ENCODE data around the gene HTT. TPM values are rescaled to one million over a fixed set of nuclear protein-coding genes. Genes with fewer than 3 reads are reported as not detected.

Gene HTT
- total RNA-seq, 1 experiment from 2014 or later, result 85.4 TPM

DNA sequence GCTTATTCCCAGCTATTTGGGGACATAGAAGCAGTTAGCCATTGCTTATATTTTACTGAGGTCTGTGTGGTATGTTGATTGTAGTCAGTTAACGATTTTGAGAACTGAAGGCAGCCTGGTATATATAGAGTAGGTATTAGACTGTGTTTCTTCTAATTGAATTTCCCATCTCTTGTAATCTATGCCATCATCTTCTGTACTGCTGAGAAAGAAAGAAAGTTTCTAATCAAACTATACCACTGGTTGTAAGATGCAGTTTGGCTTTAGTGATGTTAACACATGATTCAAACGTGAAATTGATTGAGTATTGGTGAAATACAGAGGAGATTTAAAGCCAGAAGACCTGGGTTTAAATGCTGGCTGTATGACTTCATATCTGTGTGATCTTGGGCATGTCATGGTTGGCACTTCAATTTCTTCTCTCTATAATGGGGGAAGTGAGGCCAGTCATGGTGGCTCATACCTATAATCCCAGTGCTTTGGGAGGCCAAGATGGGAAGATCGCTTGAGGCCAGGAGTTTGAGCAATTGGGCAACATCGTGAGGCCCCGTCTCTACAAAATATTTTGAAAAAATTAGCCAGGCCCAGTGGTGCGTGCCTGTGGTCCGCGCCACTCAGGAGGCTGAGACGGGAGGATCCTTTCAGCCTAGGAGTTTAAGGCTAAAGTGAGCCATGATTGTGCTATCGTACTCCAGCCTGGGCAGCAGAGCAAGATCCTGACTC lies 11.6 kb downstream of the HTT start (continued):
- TF ChIP-seq, protein P1, sequence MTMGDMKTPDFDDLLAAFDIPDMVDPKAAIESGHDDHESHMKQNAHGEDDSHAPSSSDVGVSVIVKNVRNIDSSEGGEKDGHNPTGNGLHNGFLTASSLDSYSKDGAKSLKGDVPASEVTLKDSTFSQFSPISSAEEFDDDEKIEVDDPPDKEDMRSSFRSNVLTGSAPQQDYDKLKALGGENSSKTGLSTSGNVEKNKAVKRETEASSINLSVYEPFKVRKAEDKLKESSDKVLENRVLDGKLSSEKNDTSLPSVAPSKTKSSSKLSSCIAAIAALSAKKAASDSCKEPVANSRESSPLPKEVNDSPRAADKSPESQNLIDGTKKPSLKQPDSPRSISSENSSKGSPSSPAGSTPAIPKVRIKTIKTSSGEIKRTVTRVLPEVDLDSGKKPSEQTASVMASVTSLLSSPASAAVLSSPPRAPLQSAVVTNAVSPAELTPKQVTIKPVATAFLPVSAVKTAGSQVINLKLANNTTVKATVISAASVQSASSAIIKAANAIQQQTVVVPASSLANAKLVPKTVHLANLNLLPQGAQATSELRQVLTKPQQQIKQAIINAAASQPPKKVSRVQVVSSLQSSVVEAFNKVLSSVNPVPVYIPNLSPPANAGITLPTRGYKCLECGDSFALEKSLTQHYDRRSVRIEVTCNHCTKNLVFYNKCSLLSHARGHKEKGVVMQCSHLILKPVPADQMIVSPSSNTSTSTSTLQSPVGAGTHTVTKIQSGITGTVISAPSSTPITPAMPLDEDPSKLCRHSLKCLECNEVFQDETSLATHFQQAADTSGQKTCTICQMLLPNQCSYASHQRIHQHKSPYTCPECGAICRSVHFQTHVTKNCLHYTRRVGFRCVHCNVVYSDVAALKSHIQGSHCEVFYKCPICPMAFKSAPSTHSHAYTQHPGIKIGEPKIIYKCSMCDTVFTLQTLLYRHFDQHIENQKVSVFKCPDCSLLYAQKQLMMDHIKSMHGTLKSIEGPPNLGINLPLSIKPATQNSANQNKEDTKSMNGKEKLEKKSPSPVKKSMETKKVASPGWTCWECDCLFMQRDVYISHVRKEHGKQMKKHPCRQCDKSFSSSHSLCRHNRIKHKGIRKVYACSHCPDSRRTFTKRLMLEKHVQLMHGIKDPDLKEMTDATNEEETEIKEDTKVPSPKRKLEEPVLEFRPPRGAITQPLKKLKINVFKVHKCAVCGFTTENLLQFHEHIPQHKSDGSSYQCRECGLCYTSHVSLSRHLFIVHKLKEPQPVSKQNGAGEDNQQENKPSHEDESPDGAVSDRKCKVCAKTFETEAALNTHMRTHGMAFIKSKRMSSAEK (CRISPR knock-in tag; IDR thresholded peaks at IDR 0.05; ENCODE audit: borderline replicate concordance), result no peak
- TF ChIP-seq CBFB (CRISPR knock-in tag; IDR thresholded peaks at IDR 0.05; ENCODE audit: low read depth), result no peak
- TF ChIP-seq, protein P2, sequence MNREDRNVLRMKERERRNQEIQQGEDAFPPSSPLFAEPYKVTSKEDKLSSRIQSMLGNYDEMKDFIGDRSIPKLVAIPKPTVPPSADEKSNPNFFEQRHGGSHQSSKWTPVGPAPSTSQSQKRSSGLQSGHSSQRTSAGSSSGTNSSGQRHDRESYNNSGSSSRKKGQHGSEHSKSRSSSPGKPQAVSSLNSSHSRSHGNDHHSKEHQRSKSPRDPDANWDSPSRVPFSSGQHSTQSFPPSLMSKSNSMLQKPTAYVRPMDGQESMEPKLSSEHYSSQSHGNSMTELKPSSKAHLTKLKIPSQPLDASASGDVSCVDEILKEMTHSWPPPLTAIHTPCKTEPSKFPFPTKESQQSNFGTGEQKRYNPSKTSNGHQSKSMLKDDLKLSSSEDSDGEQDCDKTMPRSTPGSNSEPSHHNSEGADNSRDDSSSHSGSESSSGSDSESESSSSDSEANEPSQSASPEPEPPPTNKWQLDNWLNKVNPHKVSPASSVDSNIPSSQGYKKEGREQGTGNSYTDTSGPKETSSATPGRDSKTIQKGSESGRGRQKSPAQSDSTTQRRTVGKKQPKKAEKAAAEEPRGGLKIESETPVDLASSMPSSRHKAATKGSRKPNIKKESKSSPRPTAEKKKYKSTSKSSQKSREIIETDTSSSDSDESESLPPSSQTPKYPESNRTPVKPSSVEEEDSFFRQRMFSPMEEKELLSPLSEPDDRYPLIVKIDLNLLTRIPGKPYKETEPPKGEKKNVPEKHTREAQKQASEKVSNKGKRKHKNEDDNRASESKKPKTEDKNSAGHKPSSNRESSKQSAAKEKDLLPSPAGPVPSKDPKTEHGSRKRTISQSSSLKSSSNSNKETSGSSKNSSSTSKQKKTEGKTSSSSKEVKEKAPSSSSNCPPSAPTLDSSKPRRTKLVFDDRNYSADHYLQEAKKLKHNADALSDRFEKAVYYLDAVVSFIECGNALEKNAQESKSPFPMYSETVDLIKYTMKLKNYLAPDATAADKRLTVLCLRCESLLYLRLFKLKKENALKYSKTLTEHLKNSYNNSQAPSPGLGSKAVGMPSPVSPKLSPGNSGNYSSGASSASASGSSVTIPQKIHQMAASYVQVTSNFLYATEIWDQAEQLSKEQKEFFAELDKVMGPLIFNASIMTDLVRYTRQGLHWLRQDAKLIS (CRISPR knock-in tag; IDR thresholded peaks at IDR 0.05; ENCODE audit: borderline replicate concordance), result no peak
- TF ChIP-seq, protein P3, sequence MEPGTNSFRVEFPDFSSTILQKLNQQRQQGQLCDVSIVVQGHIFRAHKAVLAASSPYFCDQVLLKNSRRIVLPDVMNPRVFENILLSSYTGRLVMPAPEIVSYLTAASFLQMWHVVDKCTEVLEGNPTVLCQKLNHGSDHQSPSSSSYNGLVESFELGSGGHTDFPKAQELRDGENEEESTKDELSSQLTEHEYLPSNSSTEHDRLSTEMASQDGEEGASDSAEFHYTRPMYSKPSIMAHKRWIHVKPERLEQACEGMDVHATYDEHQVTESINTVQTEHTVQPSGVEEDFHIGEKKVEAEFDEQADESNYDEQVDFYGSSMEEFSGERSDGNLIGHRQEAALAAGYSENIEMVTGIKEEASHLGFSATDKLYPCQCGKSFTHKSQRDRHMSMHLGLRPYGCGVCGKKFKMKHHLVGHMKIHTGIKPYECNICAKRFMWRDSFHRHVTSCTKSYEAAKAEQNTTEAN (CRISPR knock-in tag; IDR thresholded peaks at IDR 0.05), result no peak
- TF ChIP-seq, protein P4, sequence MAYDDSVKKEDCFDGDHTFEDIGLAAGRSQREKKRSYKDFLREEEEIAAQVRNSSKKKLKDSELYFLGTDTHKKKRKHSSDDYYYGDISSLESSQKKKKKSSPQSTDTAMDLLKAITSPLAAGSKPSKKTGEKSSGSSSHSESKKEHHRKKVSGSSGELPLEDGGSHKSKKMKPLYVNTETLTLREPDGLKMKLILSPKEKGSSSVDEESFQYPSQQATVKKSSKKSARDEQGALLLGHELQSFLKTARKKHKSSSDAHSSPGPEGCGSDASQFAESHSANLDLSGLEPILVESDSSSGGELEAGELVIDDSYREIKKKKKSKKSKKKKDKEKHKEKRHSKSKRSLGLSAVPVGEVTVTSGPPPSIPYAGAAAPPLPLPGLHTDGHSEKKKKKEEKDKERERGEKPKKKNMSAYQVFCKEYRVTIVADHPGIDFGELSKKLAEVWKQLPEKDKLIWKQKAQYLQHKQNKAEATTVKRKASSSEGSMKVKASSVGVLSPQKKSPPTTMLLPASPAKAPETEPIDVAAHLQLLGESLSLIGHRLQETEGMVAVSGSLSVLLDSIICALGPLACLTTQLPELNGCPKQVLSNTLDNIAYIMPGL (CRISPR knock-in tag; IDR thresholded peaks at IDR 0.05), result no peak
- TF ChIP-seq JAZF1 (CRISPR knock-in tag; IDR thresholded peaks at IDR 0.05), result no peak

DNA sequence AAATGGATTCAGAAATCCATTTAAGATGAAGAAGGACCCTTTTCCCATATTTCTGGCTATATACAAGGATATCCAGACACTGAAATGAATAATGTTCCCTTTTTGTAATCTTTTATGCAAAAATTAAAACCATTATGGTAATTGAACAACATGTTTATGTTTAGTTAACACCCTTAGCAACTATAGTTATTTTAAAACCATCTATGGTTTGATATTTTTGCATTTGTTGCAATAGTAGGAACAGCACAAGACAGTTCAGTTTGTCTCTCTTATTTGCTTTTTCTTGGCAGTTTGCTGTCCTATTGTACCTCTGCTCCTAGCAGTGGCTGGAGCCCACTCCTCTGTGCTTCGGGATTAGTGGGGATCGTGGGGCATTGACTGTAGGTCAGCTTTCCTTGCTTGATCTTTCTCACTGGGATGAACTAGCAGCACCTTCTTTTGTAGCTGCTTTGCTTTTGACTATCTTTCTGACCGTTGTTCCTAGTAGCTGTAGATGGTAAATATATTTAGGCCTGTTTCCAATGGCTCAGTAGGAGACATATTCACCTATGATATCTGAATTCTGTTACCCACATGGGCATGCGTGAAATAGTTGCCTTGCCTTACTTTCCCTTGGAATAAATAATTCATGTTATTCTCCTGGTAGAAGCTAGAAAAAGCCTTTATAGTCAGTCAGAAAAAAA lies 12.8 kb downstream of the HTT start:
- H3K36me3 Mint-ChIP-seq, result peaks cover 39% of the 10 kb centered on the region
- no peak for TF ChIP-seq PRRX2 (CRISPR knock-in tag; IDR thresholded peaks at IDR 0.05)
- no peak for TF ChIP-seq SMAD3 (CRISPR knock-in tag; IDR thresholded peaks at IDR 0.05; ENCODE audit: borderline replicate concordance)
- no peak for TF ChIP-seq ATF1 (CRISPR knock-in tag; IDR thresholded peaks at IDR 0.05)
- TF ChIP-seq, protein P1 (CRISPR knock-in tag; IDR thresholded peaks at IDR 0.05; ENCODE audit: borderline replicate concordance), result no peak
- no peak for TF ChIP-seq GTF2I (CRISPR knock-in tag; conservative IDR thresholded peaks at IDR 0.05)
- no peak for TF ChIP-seq RELA (CRISPR knock-in tag; IDR thresholded peaks at IDR 0.05; ENCODE audit: borderline replicate concordance)
- no peak for TF ChIP-seq JAZF1 (CRISPR knock-in tag; IDR thresholded peaks at IDR 0.05)
- TF ChIP-seq ZNF232 (CRISPR knock-in tag; IDR thresholded peaks at IDR 0.05), result no peak
- TF ChIP-seq ZNF671 (CRISPR knock-in tag; IDR thresholded peaks at IDR 0.05), result no peak
- TF ChIP-seq, protein P5, sequence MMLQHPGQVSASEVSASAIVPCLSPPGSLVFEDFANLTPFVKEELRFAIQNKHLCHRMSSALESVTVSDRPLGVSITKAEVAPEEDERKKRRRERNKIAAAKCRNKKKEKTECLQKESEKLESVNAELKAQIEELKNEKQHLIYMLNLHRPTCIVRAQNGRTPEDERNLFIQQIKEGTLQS (CRISPR knock-in tag; conservative IDR thresholded peaks at IDR 0.05), result no peak
- TF ChIP-seq, protein P6, sequence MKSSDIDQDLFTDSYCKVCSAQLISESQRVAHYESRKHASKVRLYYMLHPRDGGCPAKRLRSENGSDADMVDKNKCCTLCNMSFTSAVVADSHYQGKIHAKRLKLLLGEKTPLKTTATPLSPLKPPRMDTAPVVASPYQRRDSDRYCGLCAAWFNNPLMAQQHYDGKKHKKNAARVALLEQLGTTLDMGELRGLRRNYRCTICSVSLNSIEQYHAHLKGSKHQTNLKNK (CRISPR knock-in tag; IDR thresholded peaks at IDR 0.05), result no peak
- TF ChIP-seq ZNF219 (CRISPR knock-in tag; IDR thresholded peaks at IDR 0.05; ENCODE audit: borderline replicate concordance), result no peak
- H3K9me3 Mint-ChIP-seq, result peaks cover 5% of the 10 kb centered on the region
- peak overlapping the region; percentile 4; the same call in 1 of the 2 replicates for H3K27ac Mint-ChIP-seq
- H3K4me1 Mint-ChIP-seq, result no peaks in the 10 kb centered on the region
- no peak for DNase-seq (ENCODE audit: low spot score)
- POLR2A ChIA-PET, result no interaction called here
- H3K4me3 Mint-ChIP-seq, result no peak overlapping the region
- ATAC-seq, result no peak
- CTCF ChIA-PET, result no interaction called here
- H3K27me3 Mint-ChIP-seq (ENCODE audit: low read depth), result no peaks in the 10 kb centered on the region

Data from WTC11 (cell line).